Fibroblast of mammary gland (primary cell): Measurements from ENCODE around the gene PORCN.
"Not testable (repeated sequence)": the region's sequence is repeated elsewhere in the genome, so short reads cannot be mapped to it uniquely, and the experiment has no call there.

ENCODE experiments used
- DNase-seq: peaks from one replicate; pipeline ENCODE4 v3.0.0-alpha.2; 2010; ENCODE audit warnings: low read depth
- H3K4me3 ChIP-seq: 2 replicates; pipeline ENCODE4 v1.5.1; 2011; ENCODE audit warnings: low read depth, mild to moderate bottlenecking, low read length, moderate library complexity; ENCODE audit not compliant: control insufficient read depth
- CTCF ChIP-seq: conservative IDR thresholded peaks from 2 replicates; pipeline ENCODE4 v1.5.1; 2011; ENCODE audit warnings: low read depth, low read length, inconsistent platforms; ENCODE audit not compliant: control insufficient read depth, insufficient read depth

PORCN gene

GRCh38 chrX:48541140-48541814 lies 32.5 kb downstream of the PORCN start:
- TF ChIP-seq CTCF: no peak
- no peak overlapping the region for H3K4me3 ChIP-seq

GRCh38 chrX:48548871-48549270 lies 40.1 kb downstream of the PORCN start:
- no peak for TF ChIP-seq CTCF
- DNase-seq: no peak
- H3K4me3 ChIP-seq: no peak overlapping the region

More at GRCh38 chrX:48541140-48541814, 32.5 kb downstream of the PORCN start:
- no peak for DNase-seq

- not testable (repeated sequence) for H3K4me3 ChIP-seq, DNase-seq
Observed at GRCh38 chrX:48555731-48556325, 47.0 kb downstream of the PORCN start.

- H3K4me3 ChIP-seq: no peak overlapping the region
- TF ChIP-seq CTCF: no peak
- peak; percentile 90 for DNase-seq
Observed at GRCh38 chrX:48558271-48558670, 49.5 kb downstream of the PORCN start.

GRCh38 chrX:48559636-48560035 lies 50.8 kb downstream of the PORCN start:
- no peak for TF ChIP-seq CTCF
- DNase-seq: no peak
- H3K4me3 ChIP-seq: no peak overlapping the region

GRCh38 chrX:48560056-48560455 lies 51.3 kb downstream of the PORCN start:
- DNase-seq: no peak
- H3K4me3 ChIP-seq: no peak overlapping the region
- no peak for TF ChIP-seq CTCF

GRCh38 chrX:48560681-48561080 lies 51.9 kb downstream of the PORCN start:
- no peak for DNase-seq
- TF ChIP-seq CTCF: no peak
- H3K4me3 ChIP-seq: no peak overlapping the region
